ENCODE data around the gene NOTCH4. TPM values are rescaled to one million over a fixed set of nuclear protein-coding genes. Genes with fewer than 3 reads are reported as not detected.

NOTCH4 gene
- total RNA-seq, 4 donors from 2014 or later = 2.6 to 24.3 (median 9.6) TPM

GRCh38 chr6:32151863-32152768, 71.8 kb downstream of the NOTCH4 start, which contains the start of gene PRRT1:
Gene PRRT1 (minus strand): TSS chr6:32151939. CDS start chr6:32151827, 112 bp downstream.
- Histone ChIP-seq H3K27ac (peak within 1 kb of the TSS; percentile 85 to 97 (median 90)), H3K4me3 (peak within 1 kb of the TSS; percentile 22 to 71 (median 58)), H3K4me1 (peaks cover 15 to 38% (median 36%) of the 10 kb centered on the region in 4 donors), H3K27me3 (peaks cover 13% of the 10 kb centered on the region), H3K36me3 (no peaks in the 10 kb centered on the region), H3K9me3 (no peaks in the 10 kb centered on the region)
- intact Hi-C loops (cut with DNase I; ENCODE audit: low total_unique reads) = loop anchor here (2.0 to 5.0 kb wide), 2 partner anchors 39 to 500 kb away; partner anchors contain the start of genes BAG6 and PBX2
- DNase-seq = no peak
- in situ Hi-C loops (cut with MboI; ENCODE audit: low pct_ligation_motif_present in 1 of 4, low pct_unique_long_range_greater_than_20kb in 1 of 4, low sequenced_read_pairs in 3 of 4) = no loop called here
- TF ChIP-seq EP300 (IDR thresholded peaks at IDR 0.05; ENCODE audit: low read depth) (no peak), POLR2A (IDR thresholded peaks at IDR 0.05) (no peak), POLR2AphosphoS5 (IDR thresholded peaks at IDR 0.05) (no peak), CTCF (IDR thresholded peaks at IDR 0.05) (no peak)
- 30 to 44% methylated on average over 2 to 17 of the region's 24 CpGs for WGBS, 2 donors (ENCODE audit: low coverage in 1 of 2)

DNA sequence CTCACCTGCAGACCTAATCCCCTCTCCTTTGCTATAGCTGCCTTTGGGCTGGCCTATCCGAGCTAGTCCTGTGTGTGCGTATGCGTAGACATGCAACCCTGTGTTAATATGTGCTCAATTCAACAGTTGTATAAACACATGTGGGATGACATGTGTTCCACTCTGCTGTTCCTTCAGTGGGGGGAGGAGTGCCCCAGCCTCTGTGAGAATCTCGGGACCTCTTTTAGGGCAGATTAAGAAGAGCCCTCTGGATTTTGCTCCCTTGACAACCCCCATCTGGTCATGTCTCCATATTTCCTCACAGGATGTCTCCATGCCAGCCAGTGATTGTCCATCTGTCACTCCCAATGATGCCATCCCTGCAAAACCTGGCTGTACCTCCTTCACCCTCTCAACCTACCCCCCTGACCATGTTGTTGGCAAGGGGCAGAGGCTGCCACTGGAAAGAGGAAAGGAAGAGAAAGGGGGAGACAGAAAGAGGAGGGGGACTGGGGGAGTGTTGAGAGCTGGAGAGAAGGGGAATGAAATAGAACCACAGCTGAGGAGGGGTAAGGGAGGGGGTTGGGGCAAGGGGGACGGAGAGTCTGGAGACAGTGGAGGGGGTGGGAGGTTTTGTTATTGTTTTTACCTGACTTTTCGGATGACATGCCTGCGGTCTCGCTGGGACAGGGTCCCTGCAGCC, 72.5 kb downstream of the NOTCH4 start:
- Histone ChIP-seq H3K36me3 (no peaks in the 10 kb centered on the region), H3K4me1 (peaks cover 8 to 38% (median 36%) of the 10 kb centered on the region in 4 donors), H3K27ac (peak overlapping the region; percentile 85 to 97 (median 90)), H3K9me3 (no peaks in the 10 kb centered on the region), H3K27me3 (peaks cover 13% of the 10 kb centered on the region), H3K4me3 (peak overlapping the region; percentile 18 to 68 (median 30))
- DNase-seq = no peak
- in situ Hi-C loops (cut with MboI; ENCODE audit: low pct_ligation_motif_present in 1 of 4, low pct_unique_long_range_greater_than_20kb in 1 of 4, low sequenced_read_pairs in 3 of 4) (no loop called here), intact Hi-C loops (cut with DNase I; ENCODE audit: low total_unique reads) (loop anchor here (5.0 kb wide), 1 partner anchor 499 kb away; the partner anchor contains the start of gene BAG6)
- TF ChIP-seq POLR2AphosphoS5 (IDR thresholded peaks at IDR 0.05) (no peak), CTCF (IDR thresholded peaks at IDR 0.05) (no peak), POLR2A (IDR thresholded peaks at IDR 0.05) (no peak), EP300 (IDR thresholded peaks at IDR 0.05; ENCODE audit: low read depth) (no peak)
- 55 to 80% methylated on average over 3 to 8 of the region's 8 CpGs for WGBS, 2 donors (ENCODE audit: low coverage in 1 of 2)

- Histone ChIP-seq H3K27ac (peak overlapping the region in 2 of 4 donors; percentile 42 to 89), H3K27me3 (peaks cover 13% of the 10 kb centered on the region), H3K36me3 (no peaks in the 10 kb centered on the region), H3K4me3 (peak overlapping the region in 1 of 4 donors; percentile 68), H3K4me1 (peaks cover 6 to 35% (median 31%) of the 10 kb centered on the region in 4 donors), H3K9me3 (no peaks in the 10 kb centered on the region)
- intact Hi-C loops (cut with DNase I; ENCODE audit: low total_unique reads) (loop anchor here (5.0 kb wide), 1 partner anchor 498 kb away; the partner anchor contains the start of gene BAG6), in situ Hi-C loops (cut with MboI; ENCODE audit: low pct_ligation_motif_present in 1 of 4, low pct_unique_long_range_greater_than_20kb in 1 of 4, low sequenced_read_pairs in 3 of 4) (no loop called here)
- TF ChIP-seq EP300 (IDR thresholded peaks at IDR 0.05; ENCODE audit: low read depth) (no peak), POLR2A (IDR thresholded peaks at IDR 0.05) (no peak), POLR2AphosphoS5 (IDR thresholded peaks at IDR 0.05) (no peak), CTCF (IDR thresholded peaks at IDR 0.05) (no peak)
- 62 to 70% methylated on average over 15 to 46 of the region's 55 CpGs for WGBS, 2 donors (ENCODE audit: low coverage in 1 of 2)
- DNase-seq = no peak
Observed at GRCh38 chr6:32149932-32150870, 73.7 kb downstream of the NOTCH4 start.

Data from transverse colon (tissue), 4 donors.